NOMO-1 (cell line): Measurements from ENCODE around the gene DTNB.

Experiments
- DNase-seq, 2 experiments: peaks; one replicate each; lab custom pipeline; 2025; ENCODE audit not compliant: unreplicated experiment in 2 of 2; lab: John Stamatoyannopoulos, UW

Gene DTNB

GRCh38 chr2:25592766-25593292 is 80.5 kb downstream of the DTNB start:
- no peak for DNase-seq

- no peak for DNase-seq
These were observed 82.4 kb downstream of the DTNB start for GRCh38 chr2:25590921-25591505.

GRCh38 chr2:25589676-25590205 is 83.6 kb downstream of the DTNB start:
- DNase-seq = no peak

- no peak for DNase-seq
These were observed 84.8 kb downstream of the DTNB start for GRCh38 chr2:25588576-25588975.

DNA sequence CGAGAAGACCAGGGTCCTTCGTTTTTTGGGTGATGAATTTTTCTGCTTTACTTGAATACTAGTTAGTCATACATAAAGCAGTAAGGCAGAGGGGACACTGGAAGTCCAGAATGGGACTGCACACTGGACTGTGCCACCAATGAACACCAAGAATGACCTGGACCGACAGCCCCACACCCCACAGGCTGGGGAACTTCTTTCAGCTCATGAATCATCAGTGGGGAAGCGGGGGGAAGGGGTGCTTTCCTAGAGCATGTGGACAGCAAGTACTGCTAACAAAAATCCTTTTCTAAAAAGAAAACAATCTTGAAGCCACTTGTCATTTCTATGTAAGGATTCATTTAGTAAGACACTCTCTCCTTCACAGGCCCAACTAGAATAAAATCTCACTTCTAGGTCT is 86.0 kb downstream of the DTNB start:
- DNase-seq = no peak

- no peak for DNase-seq
These were observed 86.6 kb downstream of the DTNB start for GRCh38 chr2:25586726-25587144.

GRCh38 chr2:25585189-25585588 is 88.2 kb downstream of the DTNB start:
- no peak for DNase-seq

DNA sequence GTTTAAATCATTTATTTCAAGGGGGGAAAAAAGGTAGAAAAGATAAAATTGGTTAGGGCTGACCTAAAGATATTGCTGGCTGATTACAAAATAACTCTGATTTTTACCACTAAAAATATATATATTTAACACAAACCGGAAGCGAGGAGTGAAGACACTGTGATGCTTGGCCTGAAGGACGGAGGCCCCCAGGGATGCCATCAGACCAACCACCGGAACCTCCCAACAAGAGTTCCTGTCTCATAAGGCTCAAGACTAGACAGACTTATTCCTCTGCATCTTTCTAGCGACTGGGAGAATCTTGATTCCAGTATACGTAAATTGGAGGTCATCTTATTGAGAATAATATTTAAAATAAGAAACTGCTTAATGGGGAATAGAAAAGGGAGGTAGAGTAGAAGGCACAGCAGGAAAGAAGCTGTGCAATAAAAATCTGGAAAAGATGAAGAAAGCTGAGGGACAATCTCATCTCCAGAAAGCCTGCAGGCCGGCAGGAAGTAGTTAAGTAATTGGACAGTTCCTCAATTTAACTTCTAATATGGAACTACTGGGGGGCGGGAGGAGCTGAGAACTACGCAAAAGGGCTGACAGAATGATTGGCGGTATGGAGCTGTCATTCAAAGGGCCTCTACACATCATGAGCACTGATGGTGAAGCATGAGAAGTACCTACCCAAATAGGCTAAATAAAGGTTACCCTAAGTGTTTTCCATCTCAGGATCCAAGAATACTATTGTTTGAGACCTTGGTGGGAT is 91.1 kb downstream of the DTNB start:
- DNase-seq = peak; percentile 83 to 86

DNA sequence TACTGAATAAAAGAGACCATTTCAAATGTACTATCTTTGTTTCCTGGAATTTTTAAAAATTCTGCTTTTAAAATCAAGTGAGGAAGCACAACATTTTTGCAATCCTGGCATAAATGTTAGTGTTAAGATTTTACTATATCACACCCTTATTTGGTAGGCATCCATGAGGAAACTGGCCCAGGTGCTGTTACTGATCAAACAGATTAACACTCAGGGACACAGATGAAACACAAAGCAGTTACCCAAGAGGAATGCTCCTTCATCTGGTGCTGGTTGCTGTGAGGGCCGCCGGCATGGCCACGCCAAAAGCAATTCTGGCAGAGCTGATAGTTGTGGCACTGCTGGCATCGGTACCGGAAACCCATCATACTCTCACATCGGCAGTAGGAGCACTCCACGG is 96.8 kb downstream of the DTNB start:
- no peak for DNase-seq

DNA sequence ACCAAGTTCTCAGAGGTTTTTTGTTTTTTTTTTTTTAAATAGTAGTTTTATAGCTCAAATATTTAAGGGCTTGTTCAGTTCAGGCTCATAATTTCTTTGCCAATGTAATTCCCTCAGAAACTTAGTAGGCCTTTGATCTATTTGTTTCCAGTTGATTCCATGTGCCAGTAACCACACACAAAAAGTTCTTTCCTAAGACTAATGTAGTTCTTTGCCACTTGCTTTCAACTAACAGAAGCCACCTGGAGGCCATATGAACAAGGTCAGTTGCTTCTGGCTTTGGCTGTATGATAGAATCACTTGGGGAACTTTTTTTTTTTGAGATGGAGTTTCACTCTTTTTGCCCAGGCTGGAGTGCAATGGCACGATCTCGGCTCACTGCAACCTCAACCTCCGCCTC is 100.7 kb downstream of the DTNB start:
- no peak for DNase-seq

GRCh38 chr2:25570161-25570845 is 103.1 kb downstream of the DTNB start:
- DNase-seq = no peak

DNA sequence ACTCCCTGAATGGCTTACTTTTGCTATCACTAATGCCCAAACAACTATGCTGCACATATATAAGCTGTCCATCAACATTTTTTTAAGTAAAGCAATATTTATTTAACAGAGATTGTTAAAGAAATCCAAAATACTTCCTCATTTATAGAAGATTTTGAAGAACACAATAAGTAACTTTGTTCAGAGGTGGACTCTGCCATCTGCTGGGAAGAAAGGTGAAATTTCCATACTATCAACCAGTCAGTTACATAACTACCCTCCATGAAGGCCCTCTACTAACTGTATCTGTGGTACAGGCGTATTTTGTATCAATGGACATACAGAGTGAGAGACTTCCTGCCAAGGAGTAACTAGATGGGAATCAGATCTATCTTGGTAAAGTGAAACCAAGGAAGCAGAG is 106.0 kb downstream of the DTNB start:
- peak; percentile 19 to 78 for DNase-seq

GRCh38 chr2:25566694-25567093 is 106.7 kb downstream of the DTNB start:
- DNase-seq = peak; percentile 70 to 87

- DNase-seq = no peak
These were observed 107.3 kb downstream of the DTNB start for GRCh38 chr2:25566094-25566493.

DNA sequence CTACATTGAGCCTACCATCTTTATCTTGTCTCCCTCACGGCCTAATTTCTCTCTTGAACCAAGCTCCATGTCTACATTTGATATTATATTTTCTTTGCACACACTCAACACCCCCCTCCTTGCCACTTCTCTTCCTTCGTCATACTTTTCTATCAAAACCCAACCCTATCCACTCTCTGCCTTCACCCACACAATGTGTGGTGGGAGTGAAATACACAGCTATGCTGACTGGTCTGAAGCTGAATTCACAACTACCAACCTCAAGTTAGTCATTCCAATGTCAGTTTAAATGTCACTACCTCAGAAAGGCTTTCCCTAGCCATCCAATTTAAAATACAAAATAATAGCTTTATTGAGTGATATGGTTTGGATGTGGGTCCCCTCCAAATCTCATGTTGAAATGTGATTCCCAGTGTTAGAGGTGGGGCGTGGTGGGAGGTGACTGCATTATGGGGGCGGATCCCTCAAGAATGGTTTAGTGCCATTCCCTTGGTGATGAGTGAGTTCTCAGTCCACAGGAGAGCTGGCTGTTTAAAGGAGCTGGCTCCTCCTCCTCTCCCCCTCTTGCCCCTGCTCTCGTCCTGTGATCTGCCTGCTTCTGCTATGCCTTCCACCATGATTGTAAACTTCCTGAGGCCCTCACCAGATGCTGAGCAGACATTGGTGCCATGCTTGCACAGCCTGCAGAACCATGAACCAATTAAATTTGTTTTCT is 112.1 kb downstream of the DTNB start:
- DNase-seq = no peak

- DNase-seq = no peak
These were observed 114.2 kb downstream of the DTNB start for GRCh38 chr2:25559148-25559547.

GRCh38 chr2:25558262-25558661 is 115.1 kb downstream of the DTNB start:
- DNase-seq = peak; percentile 80 to 96

DNA sequence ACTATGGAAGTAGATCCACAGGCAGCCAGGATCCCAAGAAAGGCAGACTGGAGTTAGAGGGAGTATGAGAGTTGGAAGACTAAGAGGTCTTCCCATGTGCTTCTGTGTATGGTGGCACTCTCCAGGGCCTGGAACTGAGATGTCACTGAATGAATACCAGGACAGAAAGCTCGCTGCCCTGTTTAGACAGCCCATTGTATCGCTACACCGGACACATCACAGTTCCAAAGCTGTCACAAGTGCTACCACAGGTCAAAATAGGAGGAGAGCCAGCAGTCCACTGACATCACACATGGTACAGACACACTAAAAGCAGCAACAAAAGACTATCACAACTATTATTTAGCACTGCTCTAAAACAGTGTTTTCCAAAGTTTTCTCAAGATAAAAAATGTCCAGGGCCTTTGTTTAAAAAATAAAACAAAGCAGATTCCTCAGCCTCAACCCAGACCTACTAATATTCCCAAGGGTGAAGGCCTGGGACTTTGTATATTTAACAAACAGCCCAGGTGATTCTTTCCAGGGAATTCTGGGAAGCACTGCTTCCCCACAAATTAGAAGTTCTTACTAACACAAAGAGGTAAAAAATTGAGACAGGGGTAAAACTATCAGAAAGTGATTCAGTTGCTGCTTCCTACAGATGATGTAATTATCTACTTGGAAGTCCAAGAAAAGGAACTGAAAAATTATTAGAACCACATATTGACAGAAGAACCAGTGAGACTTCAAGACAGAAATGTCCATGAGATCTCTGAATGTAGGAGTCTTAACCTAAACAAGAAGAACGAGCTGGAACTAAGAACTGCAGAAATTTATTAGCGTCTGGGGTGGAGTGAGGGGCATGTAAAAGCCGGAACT is 116.0 kb downstream of the DTNB start:
- peak; percentile 21 to 72 for DNase-seq

- DNase-seq = no peak
These were observed 121.1 kb downstream of the DTNB start for GRCh38 chr2:25552318-25552717.

- peak in 1 of 2 experiments; percentile 16 for DNase-seq
These were observed 122.1 kb downstream of the DTNB start for GRCh38 chr2:25551316-25551715.
